Activated CD4-positive, alpha-beta memory T cell treated with anti-CD3 and anti-CD28 coated beads for 36 hours (primary cell): Measurements from ENCODE around the gene COL9A2. TPM values are rescaled to one million over a fixed set of nuclear protein-coding genes. Genes with fewer than 3 reads are reported as not detected.

Source experiments
- CTCF ChIA-PET: fragments of 350-600 bp; sonication (Branson Sonifier 250); formaldehyde crosslinking; loops from one replicate; lab custom pipeline; 2021; ENCODE audit warnings: antibody characterized with exemption, inconsistent platforms; lab: Charles Lee
- POLR2A ChIA-PET: fragments of 350-600 bp; sonication (Branson Sonifier 250); formaldehyde crosslinking; loops from one replicate; lab custom pipeline; 2021; ENCODE audit warnings: antibody characterized with exemption; lab: Charles Lee
- DNase-seq: peaks from one replicate; pipeline ENCODE4 v3.0.0-alpha.2; 2020
- H3K27ac Mint-ChIP-seq: one replicate; pipeline ENCODE4 v1.8.0; 2021; ENCODE audit warnings: mixed read lengths
- H3K27me3 Mint-ChIP-seq: one replicate; pipeline ENCODE4 v1.8.0; 2021; ENCODE audit warnings: mixed read lengths
- H3K36me3 Mint-ChIP-seq: one replicate; pipeline ENCODE4 v1.8.0; 2021; ENCODE audit warnings: mixed read lengths
- H3K4me1 Mint-ChIP-seq: one replicate; pipeline ENCODE4 v1.8.0; 2021; ENCODE audit warnings: low read depth, mixed read lengths
- H3K4me3 Mint-ChIP-seq: one replicate; pipeline ENCODE4 v1.8.0; 2021; ENCODE audit warnings: mild to moderate bottlenecking, mixed read lengths
- H3K9me3 Mint-ChIP-seq: one replicate; pipeline ENCODE4 v1.8.0; 2021; ENCODE audit warnings: mixed read lengths
- intact Hi-C: fragments of 100-400 bp; cut with micrococcal nuclease; formaldehyde crosslinking; loops from one replicate; pipeline ENCODE4 v1.15.1; 2023
- total RNA-seq, 2 experiments: library from RNA; stranded (reverse); gene quantifications; one replicate each; pipeline ENCODE4 v1.2.3, GENCODE V29; 2021

COL9A2 gene
- total RNA-seq, 2 experiments from 2014 or later = 11.7 to 13.1 TPM

DNA sequence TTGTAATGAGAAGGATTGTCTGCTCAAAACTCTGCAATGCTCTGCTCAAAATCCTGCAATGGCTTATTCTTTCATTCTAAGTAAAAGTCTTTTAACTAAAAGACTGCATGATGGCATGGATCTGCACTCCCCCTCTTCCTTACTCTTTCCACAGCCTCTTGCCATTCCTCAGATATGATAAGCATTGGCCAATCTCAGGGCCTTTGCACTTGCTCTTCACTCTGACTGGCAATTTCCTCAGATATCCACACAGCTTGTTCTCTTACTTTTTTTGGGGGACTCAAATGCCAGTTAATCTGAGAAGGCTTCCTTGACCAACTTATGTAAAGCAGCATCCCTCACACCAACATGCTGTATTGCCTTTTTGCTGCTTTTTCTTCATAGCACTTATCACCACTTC, 61.9 kb downstream of the COL9A2 start:
- Mint-ChIP-seq H3K4me3 (no peak overlapping the region), H3K4me1 (peaks cover 31% of the 10 kb centered on the region), H3K27ac (no peak overlapping the region), H3K36me3 (peaks cover 11% of the 10 kb centered on the region), H3K9me3 (no peaks in the 10 kb centered on the region), H3K27me3 (no peaks in the 10 kb centered on the region)
- POLR2A ChIA-PET = no interaction called here
- intact Hi-C loops = loop anchor here (5.0 kb wide), 3 partner anchors 62 to 213 kb away; partner anchors contain the start of genes CAP1 and COL9A2
- no peak for DNase-seq
- CTCF ChIA-PET = interaction anchor here (5.0 kb wide), 1 partner anchor 60 kb away, joined by 21 read pairs; no protein-coding TSS in a partner anchor

GRCh38 chr1:40252601-40253000, 64.5 kb downstream of the COL9A2 start:
- Mint-ChIP-seq H3K4me1 (peaks cover 20% of the 10 kb centered on the region), H3K27me3 (no peaks in the 10 kb centered on the region), H3K9me3 (no peaks in the 10 kb centered on the region), H3K4me3 (no peak overlapping the region), H3K36me3 (no peaks in the 10 kb centered on the region), H3K27ac (no peak overlapping the region)
- CTCF ChIA-PET = no interaction called here
- POLR2A ChIA-PET = no interaction called here
- no peak for DNase-seq
- intact Hi-C loops = no loop called here

DNA sequence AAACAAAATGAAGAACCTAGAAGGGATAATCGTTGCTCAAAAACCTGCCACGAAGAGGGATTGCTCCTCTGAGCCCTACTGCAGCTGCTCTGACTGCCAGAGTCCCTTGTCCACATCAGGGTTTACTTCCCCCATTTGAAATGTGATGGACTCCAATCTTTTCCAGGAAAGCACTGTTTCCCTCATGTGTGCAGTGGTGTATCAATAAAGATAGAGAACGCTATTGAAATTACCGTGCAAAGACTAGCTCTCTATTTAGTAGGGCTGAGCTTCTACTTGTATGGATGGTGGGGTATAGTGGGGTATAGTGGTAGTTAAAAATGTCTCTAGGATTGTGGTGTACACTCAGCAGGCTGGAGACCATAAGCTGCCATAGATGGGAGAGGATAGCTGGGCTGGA, 65.6 kb downstream of the COL9A2 start:
- ChIA-PET POLR2A (no interaction called here), CTCF (no interaction called here)
- Mint-ChIP-seq H3K27ac (no peak overlapping the region), H3K36me3 (no peaks in the 10 kb centered on the region), H3K9me3 (no peaks in the 10 kb centered on the region), H3K27me3 (no peaks in the 10 kb centered on the region), H3K4me3 (no peak overlapping the region), H3K4me1 (peaks cover 16% of the 10 kb centered on the region)
- intact Hi-C loops = no loop called here
- DNase-seq = no peak

Other genes with a start within 250 kb of the COL9A2 start
- gene PPT1, start 220.0 kb downstream of the COL9A2 start, total RNA-seq = 10 to 100 TPM; 67.1 to 67.4 TPM
- gene RLF, start 155.9 kb downstream of the COL9A2 start, total RNA-seq = 10 to 100 TPM; 19.6 to 19.7 TPM
- gene TMCO2, start 69.3 kb downstream of the COL9A2 start, total RNA-seq = not detected
- 10 to 100 TPM; 29.5 to 30.5 TPM for gene ZMPSTE24, start 59.0 kb downstream of the COL9A2 start, total RNA-seq
- 100 to 1,000 TPM; 250 to 254 TPM for gene SMAP2, start 56.4 kb upstream of the COL9A2 start, total RNA-seq
- gene ZFP69B, start 133.2 kb upstream of the COL9A2 start, total RNA-seq = 1 to 10 TPM; 4.8 to 5.7 TPM
- gene ZFP69, start 160.0 kb upstream of the COL9A2 start, total RNA-seq = 1 to 10 TPM; 3.9 to 4.5 TPM
- gene EXO5, start 191.5 kb upstream of the COL9A2 start, total RNA-seq = 10 to 100 TPM in 1 of 2 experiments, 1 to 10 TPM in 1; 9.7 to 11.7 TPM
- 1 to 10 TPM; 4.8 to 5.9 TPM for gene ZNF684, start 214.4 kb upstream of the COL9A2 start, total RNA-seq